Mesenchymal stem cell (in vitro differentiated cells and primary cell): ENCODE results near the gene RAP1B.

Source experiments
- DNase-seq: peaks from one replicate; pipeline ENCODE4 v3.0.0-alpha.2; 2013
- H2AFZ ChIP-seq: one replicate; pipeline ENCODE4 v1.6.1; 2013; ENCODE audit warnings: low read depth, mild to moderate bottlenecking, control low read depth, inconsistent platforms, low read length, moderate library complexity
- H2AK5ac ChIP-seq: 2 replicates; pipeline ENCODE4 v1.6.1; 2013; ENCODE audit warnings: low read length, moderate library complexity, mild to moderate bottlenecking, inconsistent platforms; ENCODE audit not compliant: severe bottlenecking
- H2BK120ac ChIP-seq: one replicate; pipeline ENCODE4 v1.6.1; 2013; ENCODE audit warnings: low read depth, mild to moderate bottlenecking, inconsistent platforms, low read length, moderate library complexity
- H2BK12ac ChIP-seq, 2 experiments: one replicate each; pipeline ENCODE4 v1.6.1; 2013; ENCODE audit warnings: inconsistent platforms in 2 of 2, low read length in 2 of 2, mild to moderate bottlenecking in 2 of 2, moderate library complexity in 2 of 2, control low read depth in 1 of 2
- H2BK15ac ChIP-seq: one replicate; pipeline ENCODE4 v1.6.1; 2013; ENCODE audit warnings: mild to moderate bottlenecking, low read depth, inconsistent platforms; ENCODE audit not compliant: poor library complexity, severe bottlenecking
- H2BK5ac ChIP-seq: 2 replicates; pipeline ENCODE4 v1.6.1; 2013; ENCODE audit warnings: low read depth, mild to moderate bottlenecking, low read length, control low read depth, inconsistent platforms; ENCODE audit not compliant: poor library complexity, severe bottlenecking
- H3K14ac ChIP-seq, 2 experiments: one replicate each; pipeline ENCODE4 v1.6.1; 2013; ENCODE audit warnings: inconsistent platforms in 2 of 2, low read length in 2 of 2, control low read depth in 1 of 2, mild to moderate bottlenecking in 1 of 2, moderate library complexity in 1 of 2
- H3K18ac ChIP-seq, 2 experiments: one replicate each; pipeline ENCODE4 v1.6.1; 2013; ENCODE audit warnings: inconsistent platforms in 2 of 2, low read length in 2 of 2, control low read depth in 1 of 2, low read depth in 1 of 2, mild to moderate bottlenecking in 1 of 2
- H3K23ac ChIP-seq, 2 experiments: one replicate each; pipeline ENCODE4 v1.6.1; 2013; ENCODE audit warnings: inconsistent platforms in 2 of 2, low read length in 2 of 2, mild to moderate bottlenecking in 2 of 2, moderate library complexity in 2 of 2, control low read depth in 1 of 2
- H3K27ac ChIP-seq: 2 replicates; pipeline ENCODE4 v1.5.1; 2013; ENCODE audit warnings: mild to moderate bottlenecking, moderate library complexity, low read length, control low read depth, inconsistent platforms; ENCODE audit not compliant: poor library complexity, severe bottlenecking
- H3K27me3 ChIP-seq, 2 experiments: 2 replicates each; pipeline versions ENCODE4 v1.6.1 to v1.7.0; 2013; ENCODE audit warnings: low read length in 2 of 2, mild to moderate bottlenecking in 2 of 2, moderate library complexity in 2 of 2, control low read depth in 1 of 2, inconsistent platforms in 1 of 2; ENCODE audit not compliant: control insufficient read depth in 1 of 2, insufficient read depth in 1 of 2
- H3K36me3 ChIP-seq, 2 experiments: 2 replicates each; pipeline versions ENCODE4 v1.6.1 to v1.7.0; 2013; ENCODE audit warnings: low read length in 2 of 2, control low read depth in 1 of 2, inconsistent platforms in 1 of 2, low read depth in 1 of 2, mild to moderate bottlenecking in 1 of 2; ENCODE audit not compliant: insufficient read depth in 2 of 2, control insufficient read depth in 1 of 2
- H3K4ac ChIP-seq, 2 experiments: one replicate each; pipeline ENCODE4 v1.6.1; 2013; ENCODE audit warnings: inconsistent platforms in 2 of 2, low read length in 2 of 2, mild to moderate bottlenecking in 2 of 2, moderate library complexity in 2 of 2, control low read depth in 1 of 2, low read depth in 1 of 2
- H3K4me1 ChIP-seq: 2 replicates; pipeline ENCODE4 v1.6.1; 2013; ENCODE audit warnings: low read depth, low read length, control low read depth; ENCODE audit not compliant: control insufficient read depth, insufficient read depth
- H3K4me2 ChIP-seq: 2 replicates; pipeline ENCODE4 v1.6.1; 2013; ENCODE audit warnings: low read length, mild to moderate bottlenecking, inconsistent platforms; ENCODE audit not compliant: poor library complexity, severe bottlenecking
- H3K4me3 ChIP-seq, 2 experiments: 2 replicates each; pipeline versions ENCODE4 v1.5.1 to v1.7.0; 2013; ENCODE audit warnings: low read length in 2 of 2, mild to moderate bottlenecking in 2 of 2, control low read depth in 1 of 2, low read depth in 1 of 2; ENCODE audit not compliant: insufficient read depth in 1 of 2
- H3K79me1 ChIP-seq: replicated peaks from 2 replicates; pipeline ENCODE4 v1.6.1; 2013; ENCODE audit warnings: mild to moderate bottlenecking, control low read depth, low read length, inconsistent platforms; ENCODE audit not compliant: poor library complexity, severe bottlenecking
- H3K9ac ChIP-seq: 2 replicates; pipeline ENCODE4 v1.7.0; 2013; ENCODE audit warnings: mild to moderate bottlenecking, low read length, moderate library complexity
- H3K9me3 ChIP-seq: 2 replicates; pipeline ENCODE4 v1.7.0; 2013; ENCODE audit warnings: mild to moderate bottlenecking, low read length; ENCODE audit not compliant: control insufficient read depth
- H4K8ac ChIP-seq: one replicate; pipeline ENCODE4 v1.6.1; 2013; ENCODE audit warnings: inconsistent platforms, mild to moderate bottlenecking, low read length, moderate library complexity
- H4K91ac ChIP-seq: one replicate; pipeline ENCODE4 v1.6.1; 2013; ENCODE audit warnings: mild to moderate bottlenecking, low read length, inconsistent platforms
- WGBS: methylation state at CpG from one replicate; pipeline ENCODE4 v1.1.7; 2013; ENCODE audit warnings: mixed read lengths; 5-methylcytosine and 5-hydroxymethylcytosine counted together

Gene RAP1B

GRCh38 chr12:68595241-68595640 is 15.5 kb upstream of the RAP1B start:
- Histone ChIP-seq H2AK5ac (no peak overlapping the region), H2BK120ac (no peak overlapping the region), H2BK5ac (no peak overlapping the region), H3K79me1 (no peaks in the 10 kb centered on the region), H3K36me3 (no peaks in the 10 kb centered on the region), H3K4me3 (no peak overlapping the region), H3K4me1 (no peaks in the 10 kb centered on the region), H3K18ac (no peak overlapping the region), H3K27ac (no peak overlapping the region), H3K23ac (no peak overlapping the region), H4K91ac (no peak overlapping the region), H3K9me3 (peaks cover 7% of the 10 kb centered on the region), H2BK12ac (no peak overlapping the region), H3K14ac (no peak overlapping the region), H3K4ac (no peak overlapping the region), H3K9ac (no peak overlapping the region), H3K4me2 (no peak overlapping the region), H2AFZ (no peak overlapping the region), H2BK15ac (no peak overlapping the region), H4K8ac (no peak overlapping the region), H3K27me3 (no peaks in the 10 kb centered on the region)
- DNase-seq, result no peak
- 98% methylated on average over 4 of the region's 4 CpGs for WGBS

GRCh38 chr12:68601767-68602166 is 8.9 kb upstream of the RAP1B start:
- no peak overlapping the region for H2BK5ac ChIP-seq
- no peak overlapping the region for H3K14ac ChIP-seq
- WGBS, result 61% methylated on average over 1 of the region's 1 CpG
- no peak overlapping the region for H3K27ac ChIP-seq
- H2BK120ac ChIP-seq, result no peak overlapping the region
- no peak overlapping the region for H3K4me3 ChIP-seq
- H4K91ac ChIP-seq, result no peak overlapping the region
- no peak overlapping the region for H2BK15ac ChIP-seq
- no peak overlapping the region for H3K4ac ChIP-seq
- no peaks in the 10 kb centered on the region for H3K4me1 ChIP-seq
- H3K4me2 ChIP-seq, result no peak overlapping the region
- H3K23ac ChIP-seq, result no peak overlapping the region
- H2AK5ac ChIP-seq, result no peak overlapping the region
- no peak overlapping the region for H3K9ac ChIP-seq
- no peak overlapping the region for H4K8ac ChIP-seq
- no peaks in the 10 kb centered on the region for H3K9me3 ChIP-seq
- no peaks in the 10 kb centered on the region for H3K36me3 ChIP-seq
- no peaks in the 10 kb centered on the region for H3K79me1 ChIP-seq
- no peak for DNase-seq
- no peak overlapping the region for H3K18ac ChIP-seq
- H2BK12ac ChIP-seq, result no peak overlapping the region
- H2AFZ ChIP-seq, result no peak overlapping the region
- H3K27me3 ChIP-seq, result no peaks in the 10 kb centered on the region

GRCh38 chr12:68602720-68603119 is 8.0 kb upstream of the RAP1B start:
- Histone ChIP-seq H3K23ac (no peak overlapping the region), H3K4me1 (no peaks in the 10 kb centered on the region), H3K27me3 (no peaks in the 10 kb centered on the region), H4K91ac (no peak overlapping the region), H2BK15ac (no peak overlapping the region), H3K14ac (no peak overlapping the region), H3K18ac (no peak overlapping the region), H2AK5ac (no peak overlapping the region), H2BK5ac (no peak overlapping the region), H3K4ac (no peak overlapping the region), H3K4me2 (no peak overlapping the region), H4K8ac (no peak overlapping the region), H3K9me3 (no peaks in the 10 kb centered on the region), H3K4me3 (no peak overlapping the region), H2BK120ac (no peak overlapping the region), H3K79me1 (no peaks in the 10 kb centered on the region), H3K36me3 (no peaks in the 10 kb centered on the region), H2BK12ac (no peak overlapping the region), H2AFZ (no peak overlapping the region), H3K9ac (no peak overlapping the region), H3K27ac (no peak overlapping the region)
- DNase-seq, result no peak
- 98% methylated on average over 4 of the region's 6 CpGs for WGBS

- no peaks in the 10 kb centered on the region for H3K79me1 ChIP-seq
- H3K4me1 ChIP-seq, result peaks cover 4% of the 10 kb centered on the region
- H2BK120ac ChIP-seq, result no peak overlapping the region
- H3K4me2 ChIP-seq, result no peak overlapping the region
- no peak overlapping the region for H4K91ac ChIP-seq
- no peak overlapping the region for H3K4me3 ChIP-seq
- H3K18ac ChIP-seq, result no peak overlapping the region
- no peaks in the 10 kb centered on the region for H3K27me3 ChIP-seq
- H2BK12ac ChIP-seq, result no peak overlapping the region
- 88% methylated on average over 2 of the region's 2 CpGs for WGBS
- H3K4ac ChIP-seq, result no peak overlapping the region
- H2AFZ ChIP-seq, result no peak overlapping the region
- no peak overlapping the region for H3K23ac ChIP-seq
- H3K27ac ChIP-seq, result no peak overlapping the region
- no peaks in the 10 kb centered on the region for H3K9me3 ChIP-seq
- no peak for DNase-seq
- no peak overlapping the region for H2BK15ac ChIP-seq
- no peaks in the 10 kb centered on the region for H3K36me3 ChIP-seq
- no peak overlapping the region for H2AK5ac ChIP-seq
- H2BK5ac ChIP-seq, result no peak overlapping the region
- no peak overlapping the region for H3K14ac ChIP-seq
- no peak overlapping the region for H3K9ac ChIP-seq
- H4K8ac ChIP-seq, result no peak overlapping the region
These were observed 2.5 kb upstream of the RAP1B start for GRCh38 chr12:68608191-68608590.
